Loucy (cell line): Measurements from ENCODE around the gene CYB561D2.

Source experiments
- H2AFZ ChIP-seq: fragments of 200-600 bp; sonication (generic); 2 replicates; pipeline ENCODE4 v1.6.0; 2016; ENCODE audit warnings: antibody characterized with exemption, mild to moderate bottlenecking, low read length, moderate library complexity
- H3F3A ChIP-seq: fragments of 200-600 bp; 2 replicates; pipeline ENCODE4 v1.6.0; 2016; ENCODE audit warnings: antibody characterized with exemption, low read depth, mild to moderate bottlenecking
- H3K27me3 ChIP-seq: fragments of 200-600 bp; sonication (generic); 2 replicates; pipeline ENCODE4 v1.6.1; 2014; ENCODE audit warnings: low read length, mild to moderate bottlenecking; ENCODE audit not compliant: insufficient read depth, poor library complexity, severe bottlenecking
- H3K36me3 ChIP-seq: fragments of 200-600 bp; sonication (generic); 2 replicates; pipeline ENCODE4 v1.6.1; 2016; ENCODE audit warnings: low read length; ENCODE audit not compliant: insufficient read depth
- H3K4me1 ChIP-seq: fragments of 200-600 bp; sonication (generic); 2 replicates; pipeline ENCODE4 v1.5.1; 2014; ENCODE audit warnings: low read length, mild to moderate bottlenecking; ENCODE audit not compliant: insufficient read depth, poor library complexity, severe bottlenecking
- H3K4me2 ChIP-seq: fragments of 200-600 bp; sonication (generic); 2 replicates; pipeline ENCODE4 v1.6.0; 2014; ENCODE audit warnings: antibody characterized with exemption, low read length, low read depth, mild to moderate bottlenecking; ENCODE audit not compliant: poor library complexity, severe bottlenecking
- H3K4me3 ChIP-seq: fragments of 200-600 bp; sonication (generic); 2 replicates; pipeline ENCODE4 v1.5.1; 2014; ENCODE audit warnings: low read length, mild to moderate bottlenecking, mixed read lengths; ENCODE audit not compliant: poor library complexity, severe bottlenecking
- H3K79me2 ChIP-seq: fragments of 200-600 bp; sonication (generic); 2 replicates; pipeline ENCODE4 v1.6.1; 2014; ENCODE audit warnings: low read length; ENCODE audit not compliant: insufficient read depth
- H3K9ac ChIP-seq: fragments of 200-600 bp; sonication (generic); 2 replicates; pipeline ENCODE4 v1.6.0; 2014; ENCODE audit warnings: mild to moderate bottlenecking, low read depth, low read length, moderate library complexity; ENCODE audit not compliant: poor library complexity, severe bottlenecking
- H3K9me2 ChIP-seq: fragments of 200-600 bp; sonication (generic); replicated peaks from 2 replicates; pipeline ENCODE4 v1.6.1; 2016; ENCODE audit warnings: low read depth, low read length, mixed read lengths
- H3K9me3 ChIP-seq: fragments of 200-600 bp; sonication (generic); 2 replicates; pipeline ENCODE4 v1.6.1; 2014; ENCODE audit warnings: mild to moderate bottlenecking, antibody characterized with exemption, low read length, low read depth; ENCODE audit not compliant: insufficient read depth
- H4K20me1 ChIP-seq: fragments of 200-600 bp; sonication (generic); 2 replicates; pipeline ENCODE4 v1.6.0; 2014; ENCODE audit warnings: antibody characterized with exemption, low read length, mild to moderate bottlenecking; ENCODE audit not compliant: insufficient read depth, poor library complexity, severe bottlenecking
- CTCF ChIP-seq: fragments of 200-600 bp; sonication (generic); conservative IDR thresholded peaks from 2 replicates; pipeline ENCODE4 v1.5.1; 2014; ENCODE audit warnings: mild to moderate bottlenecking, antibody characterized with exemption, low read length
- EZH2phosphoT487 ChIP-seq: fragments of 200-600 bp; IDR thresholded peaks from 2 replicates; pipeline ENCODE4 v1.6.1; 2018; ENCODE audit warnings: antibody characterized with exemption, mild to moderate bottlenecking, moderate library complexity, borderline replicate concordance

Gene CYB561D2

GRCh38 chr3:50318615-50319014 is 32.0 kb upstream of the CYB561D2 start:
- Histone ChIP-seq H3K9me2 (no peaks in the 10 kb centered on the region), H3K9ac (peak overlapping the region; percentile 38), H3K79me2 (peaks cover 29% of the 10 kb centered on the region), H3F3A (no peaks in the 10 kb centered on the region), H3K4me3 (no peak overlapping the region), H3K36me3 (no peaks in the 10 kb centered on the region), H3K27me3 (no peaks in the 10 kb centered on the region), H3K4me2 (peak overlapping the region; percentile 95), H4K20me1 (peaks cover 15% of the 10 kb centered on the region), H3K9me3 (no peaks in the 10 kb centered on the region), H2AFZ (no peak overlapping the region), H3K4me1 (peaks cover 37% of the 10 kb centered on the region)
- TF ChIP-seq EZH2phosphoT487 = no peak
- TF ChIP-seq CTCF = no peak

GRCh38 chr3:50319181-50319893 is 31.3 kb upstream of the CYB561D2 start:
- H3K9me2 ChIP-seq = no peaks in the 10 kb centered on the region
- no peaks in the 10 kb centered on the region for H3K9me3 ChIP-seq
- peaks cover 15% of the 10 kb centered on the region for H4K20me1 ChIP-seq
- no peak overlapping the region for H2AFZ ChIP-seq
- H3K4me3 ChIP-seq = no peak overlapping the region
- peaks cover 29% of the 10 kb centered on the region for H3K79me2 ChIP-seq
- H3K4me1 ChIP-seq = peaks cover 38% of the 10 kb centered on the region
- peak overlapping the region; percentile 95 for H3K4me2 ChIP-seq
- H3K9ac ChIP-seq = peak overlapping the region; percentile 38
- H3K36me3 ChIP-seq = no peaks in the 10 kb centered on the region
- H3K27me3 ChIP-seq = no peaks in the 10 kb centered on the region
- no peak for TF ChIP-seq CTCF
- no peak for TF ChIP-seq EZH2phosphoT487
- no peaks in the 10 kb centered on the region for H3F3A ChIP-seq

DNA sequence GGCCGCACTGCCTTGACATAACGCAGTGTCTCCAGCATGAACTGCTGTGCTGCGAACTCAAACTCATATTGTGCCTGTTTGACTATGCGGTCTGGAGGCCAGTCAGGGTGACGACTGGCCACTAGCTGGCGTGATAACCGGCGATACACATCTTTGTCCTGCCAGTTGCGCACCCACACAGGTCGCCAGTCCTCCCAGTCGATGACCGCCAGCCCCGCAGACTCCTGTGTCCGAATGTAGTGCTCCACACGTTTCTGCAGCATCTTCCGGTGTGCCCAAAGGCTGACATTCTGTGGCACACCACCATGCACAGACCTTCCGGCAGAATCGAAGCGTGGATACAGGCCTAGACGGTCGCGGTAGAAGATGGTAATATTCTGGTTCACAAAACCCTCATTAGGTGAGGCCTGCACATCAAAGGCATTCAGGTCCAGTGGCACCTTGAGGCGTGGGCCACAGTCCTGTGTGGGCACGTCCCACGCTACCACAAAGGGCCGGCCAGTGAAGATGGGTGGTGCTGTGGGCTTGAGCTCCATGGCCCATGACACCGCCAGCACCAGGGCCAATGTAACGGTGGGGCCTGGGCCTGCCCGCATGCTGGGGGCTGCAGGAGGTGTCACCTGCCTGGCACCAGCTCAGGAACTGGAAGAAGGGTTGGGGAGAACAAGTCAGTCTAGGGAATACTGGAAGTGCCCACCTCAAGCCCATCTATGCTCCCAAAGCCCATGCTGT is 30.6 kb upstream of the CYB561D2 start:
- no peaks in the 10 kb centered on the region for H3K9me2 ChIP-seq
- peak overlapping the region; percentile 95 for H3K4me2 ChIP-seq
- no peaks in the 10 kb centered on the region for H3K36me3 ChIP-seq
- peaks cover 39% of the 10 kb centered on the region for H3K4me1 ChIP-seq
- no peaks in the 10 kb centered on the region for H3K27me3 ChIP-seq
- no peaks in the 10 kb centered on the region for H3K9me3 ChIP-seq
- H4K20me1 ChIP-seq = peaks cover 15% of the 10 kb centered on the region
- H2AFZ ChIP-seq = no peak overlapping the region
- H3F3A ChIP-seq = no peaks in the 10 kb centered on the region
- TF ChIP-seq EZH2phosphoT487 = no peak
- no peak for TF ChIP-seq CTCF
- peak overlapping the region; percentile 78 for H3K4me3 ChIP-seq
- peaks cover 29% of the 10 kb centered on the region for H3K79me2 ChIP-seq
- H3K9ac ChIP-seq = peak overlapping the region; percentile 77
